ENCODE measurements around the gene EXD3. TPM values are rescaled to one million over a fixed set of nuclear protein-coding genes. Genes with fewer than 3 reads are reported as not detected.

Gene EXD3
- total RNA-seq, 4 donors from 2014 or later = 2.8 to 16.8 (median 9.1) TPM

DNA sequence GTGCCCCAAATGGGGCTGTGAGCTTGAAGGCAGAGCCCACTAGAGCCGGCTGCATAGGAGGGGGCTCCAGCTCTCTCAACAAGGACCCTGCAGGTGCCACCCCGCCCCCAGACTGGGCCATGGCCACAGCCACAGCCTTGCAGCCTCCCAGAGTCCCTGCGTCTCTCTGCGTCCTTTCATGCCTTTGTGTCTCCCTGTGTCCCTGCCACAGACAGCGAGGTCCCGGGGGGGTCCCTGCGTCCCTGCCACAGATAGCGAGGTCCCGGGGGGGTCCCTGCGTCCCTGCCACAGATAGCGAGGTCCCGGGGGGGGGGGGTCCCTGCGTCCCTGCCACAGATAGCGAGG, 6.6 kb upstream of the EXD3 start:
- H3K36me3 ChIP-seq = no peaks in the 10 kb centered on the region
- H3K4me1 ChIP-seq = peaks cover 2 to 24% (median 2%) of the 10 kb centered on the region in 3 donors
- DNase-seq = no peak
- no peak overlapping the region for H3K4me3 ChIP-seq
- H3K9me3 ChIP-seq = no peaks in the 10 kb centered on the region
- WGBS, 2 donors = 40 to 80% methylated on average over 1 to 9 of the region's 14 CpGs
- peaks cover 0 to 11% (median 0%) of the 10 kb centered on the region in 4 donors for H3K27me3 ChIP-seq
- TF ChIP-seq, protein P1, sequence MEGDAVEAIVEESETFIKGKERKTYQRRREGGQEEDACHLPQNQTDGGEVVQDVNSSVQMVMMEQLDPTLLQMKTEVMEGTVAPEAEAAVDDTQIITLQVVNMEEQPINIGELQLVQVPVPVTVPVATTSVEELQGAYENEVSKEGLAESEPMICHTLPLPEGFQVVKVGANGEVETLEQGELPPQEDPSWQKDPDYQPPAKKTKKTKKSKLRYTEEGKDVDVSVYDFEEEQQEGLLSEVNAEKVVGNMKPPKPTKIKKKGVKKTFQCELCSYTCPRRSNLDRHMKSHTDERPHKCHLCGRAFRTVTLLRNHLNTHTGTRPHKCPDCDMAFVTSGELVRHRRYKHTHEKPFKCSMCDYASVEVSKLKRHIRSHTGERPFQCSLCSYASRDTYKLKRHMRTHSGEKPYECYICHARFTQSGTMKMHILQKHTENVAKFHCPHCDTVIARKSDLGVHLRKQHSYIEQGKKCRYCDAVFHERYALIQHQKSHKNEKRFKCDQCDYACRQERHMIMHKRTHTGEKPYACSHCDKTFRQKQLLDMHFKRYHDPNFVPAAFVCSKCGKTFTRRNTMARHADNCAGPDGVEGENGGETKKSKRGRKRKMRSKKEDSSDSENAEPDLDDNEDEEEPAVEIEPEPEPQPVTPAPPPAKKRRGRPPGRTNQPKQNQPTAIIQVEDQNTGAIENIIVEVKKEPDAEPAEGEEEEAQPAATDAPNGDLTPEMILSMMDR (IDR thresholded peaks at IDR 0.05) = no peak
- intact Hi-C loops (cut with DNase I) = no loop called here
- no peak overlapping the region for H3K27ac ChIP-seq

DNA sequence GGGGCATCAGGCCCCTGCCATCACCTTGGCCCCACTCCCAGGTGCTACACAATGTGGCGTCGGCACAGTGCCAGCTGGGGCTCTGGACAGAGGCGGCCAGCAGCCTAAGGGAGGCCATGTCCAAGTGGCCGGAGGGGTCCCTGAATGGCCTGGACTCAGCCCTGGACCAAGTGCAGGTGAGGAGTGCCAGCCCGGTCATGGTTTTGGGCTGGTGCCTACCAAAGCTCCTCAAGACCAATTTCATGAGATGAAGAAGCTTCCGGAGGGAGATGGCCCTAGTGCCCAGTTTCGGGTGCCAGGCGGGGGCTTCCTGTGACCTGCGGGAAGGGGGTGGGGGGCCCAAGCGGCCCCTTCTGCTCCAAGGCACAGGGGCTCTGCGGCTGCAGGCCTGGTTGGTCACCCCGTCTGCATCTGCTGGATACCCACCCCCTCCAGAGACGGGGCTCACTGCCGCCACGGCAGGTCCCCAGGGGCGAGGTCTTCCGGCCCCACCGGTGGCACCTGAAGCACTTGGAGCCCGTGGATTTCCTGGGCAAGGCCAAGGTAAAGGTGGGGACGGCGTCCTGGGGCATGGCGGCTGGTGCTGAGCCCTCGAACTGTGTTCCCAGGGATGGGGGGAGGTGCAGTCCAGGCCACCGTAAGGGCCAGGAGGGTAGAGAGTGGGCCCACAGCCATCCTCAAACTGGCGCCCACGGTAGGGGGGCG, 6.0 kb upstream of the EXD3 start:
- no peaks in the 10 kb centered on the region for H3K36me3 ChIP-seq
- no peaks in the 10 kb centered on the region for H3K9me3 ChIP-seq
- no peak overlapping the region for H3K27ac ChIP-seq
- TF ChIP-seq, protein P1 (IDR thresholded peaks at IDR 0.05) = no peak
- TF ChIP-seq POLR2A (IDR thresholded peaks at IDR 0.05) = no peak
- peaks cover 7 to 29% (median 7%) of the 10 kb centered on the region in 3 donors for H3K4me1 ChIP-seq
- DNase-seq = no peak
- H3K4me3 ChIP-seq = no peak overlapping the region
- WGBS, 2 donors = 61% methylated on average over 9 of the region's 27 CpGs; no CpG with 5 or more reads in 1 of the 2 donors
- intact Hi-C loops (cut with DNase I) = no loop called here
- H3K27me3 ChIP-seq = peaks cover 0 to 6% (median 0%) of the 10 kb centered on the region in 4 donors

- intact Hi-C loops (cut with DNase I) = no loop called here
Observed at GRCh38 chr9:137428311-137428630, 5.3 kb upstream of the EXD3 start.

DNA sequence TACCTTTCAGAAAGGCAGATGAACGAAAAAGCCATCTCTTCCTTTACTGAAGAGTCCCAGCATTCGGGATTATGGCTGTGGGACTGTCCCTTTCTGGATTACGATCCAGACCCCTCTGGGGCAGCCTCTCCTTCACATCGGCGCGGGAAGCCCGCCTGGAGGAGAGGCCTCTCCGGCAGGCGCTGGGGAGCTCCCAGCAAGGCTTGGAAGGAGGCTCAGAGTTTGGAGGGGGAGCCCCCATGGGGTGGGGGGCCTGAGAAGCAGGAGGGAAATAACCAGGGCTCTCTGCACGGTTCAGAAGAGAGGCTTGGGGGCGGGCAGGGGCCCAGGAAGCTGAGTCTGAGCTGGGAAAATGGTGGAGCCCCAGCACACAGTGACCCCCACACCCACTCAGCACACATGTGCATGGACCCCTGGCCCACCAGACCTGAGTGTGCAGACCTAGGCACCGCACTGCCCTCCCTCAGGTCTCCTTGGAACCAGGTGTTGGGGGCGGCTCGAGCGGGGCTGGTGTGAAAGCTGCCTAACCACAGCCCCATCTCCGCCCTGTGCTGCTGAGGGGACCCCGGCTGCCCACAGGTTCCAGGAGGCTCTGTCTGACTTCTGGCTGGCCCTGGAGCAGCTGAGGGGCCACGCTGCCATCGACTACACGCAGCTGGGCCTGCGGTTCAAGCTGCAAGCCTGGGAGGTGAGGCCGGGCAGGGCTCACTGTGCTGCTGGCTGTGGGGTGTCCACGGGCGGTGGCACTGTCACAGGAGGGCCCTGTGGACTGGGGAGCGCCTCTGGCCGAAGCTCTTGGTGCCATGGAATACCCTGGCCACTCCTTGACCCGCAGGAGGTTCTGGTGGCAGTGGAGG, 4.7 kb upstream of the EXD3 start:
- TF ChIP-seq POLR2A (IDR thresholded peaks at IDR 0.05) = no peak
- TF ChIP-seq, protein P1 (IDR thresholded peaks at IDR 0.05) = no peak
- Histone ChIP-seq H3K4me3 (no peak overlapping the region), H3K36me3 (no peaks in the 10 kb centered on the region), H3K27me3 (peaks cover 0 to 6% (median 0%) of the 10 kb centered on the region in 4 donors), H3K9me3 (no peaks in the 10 kb centered on the region), H3K4me1 (peaks cover 8 to 36% (median 15%) of the 10 kb centered on the region in 3 donors), H3K27ac (no peak overlapping the region)
- no peak for DNase-seq
- intact Hi-C loops (cut with DNase I) = no loop called here
- 58 to 60% methylated on average over 3 to 4 of the region's 27 CpGs for WGBS, 2 donors

More at GRCh38 chr9:137428311-137428630, 5.3 kb upstream of the EXD3 start:
- no peak for DNase-seq
- H3K4me1 ChIP-seq = peaks cover 8 to 36% (median 14%) of the 10 kb centered on the region in 3 donors
- TF ChIP-seq POLR2A (IDR thresholded peaks at IDR 0.05) = no peak
- TF ChIP-seq, protein P1 (IDR thresholded peaks at IDR 0.05) = no peak
- no peak overlapping the region for H3K27ac ChIP-seq
- H3K27me3 ChIP-seq = peaks cover 0 to 6% (median 0%) of the 10 kb centered on the region in 4 donors
- 60% methylated on average over 1 of the region's 6 CpGs; no CpG with 5 or more reads in 1 of the 2 donors for WGBS, 2 donors
- H3K4me3 ChIP-seq = no peak overlapping the region
- H3K36me3 ChIP-seq = no peaks in the 10 kb centered on the region
- H3K9me3 ChIP-seq = no peaks in the 10 kb centered on the region
